ENCODE data around the gene LMAN1.

LMAN1 gene

DNA sequence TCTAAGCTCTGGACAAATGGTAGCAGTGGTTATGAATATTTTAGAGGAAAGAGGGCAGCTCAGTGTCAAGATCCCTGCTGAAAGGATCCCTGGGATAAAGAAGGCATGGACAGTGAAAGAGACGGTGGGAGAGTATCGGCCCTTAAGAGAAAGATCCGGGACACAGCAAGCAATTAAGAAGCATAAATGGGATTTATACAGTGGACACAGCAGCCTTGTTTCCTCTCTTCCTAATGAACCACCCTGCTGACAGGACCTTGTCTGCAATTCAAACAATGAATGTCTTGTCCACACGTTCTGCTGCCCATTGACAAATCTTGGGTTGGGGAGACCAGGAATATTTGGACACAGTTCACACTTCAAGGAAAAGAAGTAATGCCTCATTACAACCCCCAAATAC lies 57.1 kb downstream of the LMAN1 start:
- no peak for DNase-seq

DNA sequence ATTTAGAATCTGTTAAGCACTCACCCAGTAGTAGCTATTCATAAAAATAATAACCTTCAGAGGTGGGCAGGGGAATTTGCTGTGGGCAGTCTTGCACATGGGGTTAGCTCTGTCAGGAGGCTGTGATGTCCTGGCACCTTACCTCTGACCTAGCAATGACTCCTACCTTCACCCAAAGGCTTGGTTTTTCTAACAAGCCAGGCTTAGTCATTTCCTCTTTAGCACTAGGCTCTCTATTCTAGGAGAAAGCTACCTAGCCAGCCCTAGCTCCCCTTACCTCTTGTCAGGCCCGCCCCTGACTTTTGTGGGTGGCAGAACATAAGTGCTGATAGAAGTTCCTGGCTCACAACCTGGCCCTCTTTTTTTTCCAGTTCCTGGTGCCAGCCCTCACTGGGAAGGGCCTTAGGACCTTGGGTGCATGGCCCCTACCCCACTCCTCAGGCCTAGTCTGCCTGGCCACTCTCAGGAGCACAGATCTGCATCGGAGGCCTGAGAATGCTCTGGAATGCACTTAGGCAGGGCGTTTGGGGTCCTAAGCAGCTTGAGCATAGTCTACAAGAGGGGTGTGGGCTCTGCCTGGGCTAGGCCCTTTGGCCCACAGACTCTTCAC lies 58.3 kb downstream of the LMAN1 start:
- no peak for DNase-seq

DNA sequence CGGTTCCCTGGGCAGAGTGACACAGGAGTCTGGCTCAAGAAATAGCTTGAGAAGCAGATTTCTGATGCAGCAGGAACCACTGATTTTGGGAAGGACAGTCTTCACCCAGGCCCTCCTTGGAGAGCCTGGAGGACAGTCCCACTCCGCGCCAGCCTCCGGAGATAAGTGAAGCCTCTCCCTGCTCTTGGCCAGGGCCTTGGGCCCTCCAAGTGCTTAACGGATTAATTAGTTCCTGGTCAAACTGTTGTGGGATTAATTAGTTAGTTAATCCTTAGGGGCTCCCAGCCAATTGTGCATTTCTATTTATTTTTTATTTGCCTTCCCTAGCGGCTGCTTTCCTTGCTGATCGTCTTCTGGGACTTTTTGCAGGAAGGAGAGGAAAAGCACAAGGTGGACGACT lies 60.2 kb downstream of the LMAN1 start:
- no peak for DNase-seq

DNA sequence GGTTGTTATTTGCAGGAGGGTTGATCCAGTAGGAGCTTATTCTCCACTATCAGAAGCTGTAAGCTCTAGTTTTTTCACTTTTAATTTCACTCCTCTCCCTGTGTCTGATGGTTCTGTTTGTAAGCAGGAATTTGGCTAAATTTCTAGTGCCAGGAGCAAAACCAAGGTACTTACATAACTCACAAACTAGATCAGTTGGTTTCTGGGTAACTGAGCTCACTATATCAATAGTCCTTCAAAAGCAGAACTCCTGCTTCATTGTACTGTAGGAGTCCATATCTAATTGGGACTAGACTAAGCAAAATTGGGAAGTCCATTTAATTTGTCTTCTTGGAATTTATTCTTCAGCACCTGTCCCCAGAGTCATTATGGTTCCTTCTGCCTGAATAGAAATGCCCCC lies 65.7 kb downstream of the LMAN1 start:
- DNase-seq: no peak

DNA sequence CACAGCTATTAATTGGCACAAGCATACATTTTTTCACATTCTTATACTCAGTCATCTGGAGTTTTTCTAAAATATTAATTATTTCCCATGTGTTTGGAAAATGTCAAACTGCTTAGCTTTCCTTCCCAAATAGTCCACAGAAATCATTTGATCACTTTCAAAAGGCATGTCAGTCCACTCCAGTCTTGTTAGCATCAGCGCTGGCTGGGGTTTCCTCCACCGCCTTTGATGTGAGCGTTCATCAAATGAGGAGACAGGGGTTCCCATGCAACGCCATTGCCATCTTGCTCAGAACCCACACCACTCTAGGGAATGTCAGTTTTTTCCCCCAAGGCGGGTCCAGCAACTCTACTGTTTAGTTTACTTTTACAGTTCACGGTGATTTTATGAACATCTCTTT lies 72.7 kb downstream of the LMAN1 start:
- DNase-seq: no peak

DNA sequence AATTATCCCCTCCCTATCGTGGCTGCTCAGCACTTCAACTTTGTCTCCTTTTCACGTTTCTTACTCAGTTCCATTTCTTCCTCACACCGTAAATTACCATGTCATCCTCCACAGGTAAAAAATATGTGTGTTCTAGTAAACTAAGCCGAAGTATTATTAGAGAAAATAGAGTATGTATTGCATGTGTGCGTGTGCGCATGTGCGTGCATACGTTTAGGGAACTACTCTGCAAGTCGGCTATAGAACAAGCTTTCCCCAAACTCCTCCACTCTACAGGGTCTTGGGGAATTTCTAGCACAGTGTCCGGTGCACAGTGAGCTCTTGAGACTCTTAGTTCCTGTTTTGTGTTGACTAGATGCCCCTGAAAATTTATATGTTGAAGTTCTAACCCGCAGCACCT lies 76.7 kb downstream of the LMAN1 start:
- DNase-seq: no peak

DNA sequence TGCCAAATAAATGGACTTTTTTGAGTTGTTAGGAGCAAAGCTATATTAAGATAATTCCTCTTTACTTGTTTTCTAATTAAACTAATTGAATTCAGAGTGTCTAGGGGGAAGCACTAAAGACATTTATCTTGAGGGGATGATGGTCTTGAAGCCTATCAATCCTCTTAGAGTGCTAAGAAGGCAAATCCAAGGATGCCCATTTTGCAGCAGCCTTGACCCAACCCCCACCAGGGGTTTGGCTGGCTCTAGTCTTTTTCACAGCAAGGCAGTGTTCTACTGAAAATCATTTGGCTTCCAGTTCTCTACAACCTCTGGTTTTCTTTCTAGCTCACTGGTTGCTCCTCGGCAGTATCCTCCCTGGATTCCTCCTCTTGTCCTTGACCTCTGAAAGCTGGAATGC lies 79.3 kb downstream of the LMAN1 start:
- no peak for DNase-seq

DNA sequence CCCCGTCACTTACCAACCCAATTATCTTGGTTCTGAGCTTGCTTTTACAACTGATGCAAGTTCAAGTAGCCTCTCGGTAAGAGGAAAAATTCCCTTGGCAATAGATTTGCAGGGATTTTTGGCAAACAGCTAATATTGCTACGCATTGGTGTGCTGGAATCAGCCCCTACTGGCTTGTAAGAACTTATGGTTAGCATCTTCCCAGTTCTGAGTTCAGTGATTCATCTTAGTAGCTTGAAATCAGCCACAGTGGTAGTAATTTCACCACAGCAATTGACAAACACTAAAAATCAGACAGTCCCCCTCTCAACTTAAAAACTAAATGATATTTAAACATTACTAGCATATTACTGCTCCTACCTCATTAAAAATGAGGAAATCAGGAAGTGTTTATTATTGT lies 79.9 kb downstream of the LMAN1 start:
- no peak for DNase-seq

DNA sequence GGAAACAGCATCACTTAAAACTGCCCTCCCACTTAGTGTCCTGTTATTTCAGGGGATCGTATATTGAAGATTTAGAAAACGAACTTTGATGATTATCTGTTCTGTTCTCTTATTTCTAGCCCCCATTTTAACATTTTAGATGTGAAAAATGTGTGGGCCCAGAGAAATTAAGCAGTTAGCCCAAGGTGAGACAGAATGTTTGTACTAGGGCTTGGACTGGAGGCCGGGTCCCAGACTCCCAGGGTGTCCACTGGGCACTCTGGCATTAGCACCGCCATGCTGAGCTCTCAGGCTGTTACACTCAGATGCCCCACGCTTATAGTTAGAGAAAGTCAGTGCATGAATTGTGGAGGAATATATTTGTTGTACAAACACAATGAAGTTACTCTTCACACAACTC lies 80.3 kb downstream of the LMAN1 start:
- DNase-seq: no peak

All from HCEC 1CT (cell line).